COR-L47 (cell line): Measurements from ENCODE around the gene ADGRL3.

Source experiments
- DNase-seq: peaks from one replicate; lab custom pipeline; 2025; lab: John Stamatoyannopoulos, UW

ADGRL3 gene

GRCh38 chr4:61426229-61426628 is 226.1 kb downstream of the ADGRL3 start:
- DNase-seq = no peak

GRCh38 chr4:61427099-61427817 is 227.1 kb downstream of the ADGRL3 start:
- no peak for DNase-seq

- DNase-seq = peak; percentile 21
These were observed 227.8 kb downstream of the ADGRL3 start for GRCh38 chr4:61427818-61428495.

GRCh38 chr4:61428950-61429349 is 228.8 kb downstream of the ADGRL3 start:
- DNase-seq = peak; percentile 31

GRCh38 chr4:61431131-61431530 is 231.0 kb downstream of the ADGRL3 start:
- DNase-seq = no peak

- no peak for DNase-seq
These were observed 237.8 kb downstream of the ADGRL3 start for GRCh38 chr4:61437923-61438322.

- DNase-seq = no peak
These were observed 240.2 kb downstream of the ADGRL3 start for GRCh38 chr4:61440321-61440720.

- DNase-seq = no peak
These were observed 242.8 kb downstream of the ADGRL3 start for GRCh38 chr4:61442936-61443335.

GRCh38 chr4:61443813-61444510 is 243.8 kb downstream of the ADGRL3 start:
- no peak for DNase-seq

- peak; percentile 11 for DNase-seq
These were observed 245.4 kb downstream of the ADGRL3 start for GRCh38 chr4:61445374-61446063.

GRCh38 chr4:61446941-61447340 is 246.8 kb downstream of the ADGRL3 start:
- peak; percentile 51 for DNase-seq

- no peak for DNase-seq
These were observed 247.8 kb downstream of the ADGRL3 start for GRCh38 chr4:61447918-61448317.

- DNase-seq = no peak
These were observed 251.8 kb downstream of the ADGRL3 start for GRCh38 chr4:61451935-61452334.

- DNase-seq = no peak
These were observed 261.8 kb downstream of the ADGRL3 start for GRCh38 chr4:61461956-61462355.

- DNase-seq = no peak
These were observed 262.6 kb downstream of the ADGRL3 start for GRCh38 chr4:61462451-61463326.

GRCh38 chr4:61468024-61468720 is 268.0 kb downstream of the ADGRL3 start:
- no peak for DNase-seq

- DNase-seq = no peak
These were observed 273.2 kb downstream of the ADGRL3 start for GRCh38 chr4:61473306-61473705.

GRCh38 chr4:61478340-61478739 is 278.2 kb downstream of the ADGRL3 start:
- no peak for DNase-seq

- DNase-seq = no peak
These were observed 284.9 kb downstream of the ADGRL3 start for GRCh38 chr4:61485056-61485455.

GRCh38 chr4:61489927-61490326 is 289.8 kb downstream of the ADGRL3 start:
- DNase-seq = no peak

- peak; percentile 51 for DNase-seq
These were observed 292.9 kb downstream of the ADGRL3 start for GRCh38 chr4:61493041-61493440.
